HG03342 (cell line): Measurements from ENCODE around the gene C15orf62.
A peak's percentile ranks its signal among the peaks of the same experiment; 100 is the strongest.

Source experiments
- ATAC-seq: cut with Tn5 transposase; IDR thresholded peaks from one replicate; pipeline ENCODE4 v1.9.1; 2021; ENCODE audit warnings: mild to moderate bottlenecking, moderate library complexity; ENCODE audit not compliant: unreplicated experiment

Gene C15orf62

GRCh38 chr15:40769274-40770146 is at the start of gene C15orf62:
C15orf62 (plus strand) TSS chr15:40769980; CDS start chr15:40770496, 516 bp downstream.
- peak; percentile 43 for ATAC-seq

GRCh38 chr15:40721701-40722100 is 48.1 kb upstream of the C15orf62 start:
- no peak for ATAC-seq

- no peak for ATAC-seq
Measured at GRCh38 chr15:40722354-40722753, 47.4 kb upstream of the C15orf62 start.

- no peak for ATAC-seq
Measured at GRCh38 chr15:40722934-40723333, 46.8 kb upstream of the C15orf62 start.

- ATAC-seq = no peak
Measured at GRCh38 chr15:40723919-40724318, 45.9 kb upstream of the C15orf62 start.

- ATAC-seq = no peak
Measured at GRCh38 chr15:40731034-40731433, 38.7 kb upstream of the C15orf62 start.

- no peak for ATAC-seq
Measured at GRCh38 chr15:40736575-40736974, 33.2 kb upstream of the C15orf62 start.

- no peak for ATAC-seq
Measured at GRCh38 chr15:40737048-40737447, 32.7 kb upstream of the C15orf62 start.

GRCh38 chr15:40739047-40739446 is 30.7 kb upstream of the C15orf62 start:
- no peak for ATAC-seq

GRCh38 chr15:40739854-40740253 is 29.9 kb upstream of the C15orf62 start:
- ATAC-seq = no peak

- no peak for ATAC-seq
Measured at GRCh38 chr15:40743485-40743901, 26.3 kb upstream of the C15orf62 start.

GRCh38 chr15:40743921-40744814 is 25.6 kb upstream of the C15orf62 start:
- no peak for ATAC-seq

- ATAC-seq = no peak
Measured at GRCh38 chr15:40744815-40745152, 25.0 kb upstream of the C15orf62 start.

GRCh38 chr15:40746916-40747418 is 22.8 kb upstream of the C15orf62 start:
- no peak for ATAC-seq

- no peak for ATAC-seq
Measured at GRCh38 chr15:40747685-40748631, 21.8 kb upstream of the C15orf62 start.

GRCh38 chr15:40749151-40749630 is 20.6 kb upstream of the C15orf62 start:
- ATAC-seq = no peak

- no peak for ATAC-seq
Measured at GRCh38 chr15:40750885-40751284, 18.9 kb upstream of the C15orf62 start.

GRCh38 chr15:40751745-40752144 is 18.0 kb upstream of the C15orf62 start:
- no peak for ATAC-seq

GRCh38 chr15:40754574-40754882 is 15.3 kb upstream of the C15orf62 start:
- no peak for ATAC-seq
